ENCODE data around the gene TNFRSF13B.
"Not testable (repeated sequence)": the region's sequence is repeated elsewhere in the genome, so short reads cannot be mapped to it uniquely, and the experiment has no call there.

TNFRSF13B gene

DNA sequence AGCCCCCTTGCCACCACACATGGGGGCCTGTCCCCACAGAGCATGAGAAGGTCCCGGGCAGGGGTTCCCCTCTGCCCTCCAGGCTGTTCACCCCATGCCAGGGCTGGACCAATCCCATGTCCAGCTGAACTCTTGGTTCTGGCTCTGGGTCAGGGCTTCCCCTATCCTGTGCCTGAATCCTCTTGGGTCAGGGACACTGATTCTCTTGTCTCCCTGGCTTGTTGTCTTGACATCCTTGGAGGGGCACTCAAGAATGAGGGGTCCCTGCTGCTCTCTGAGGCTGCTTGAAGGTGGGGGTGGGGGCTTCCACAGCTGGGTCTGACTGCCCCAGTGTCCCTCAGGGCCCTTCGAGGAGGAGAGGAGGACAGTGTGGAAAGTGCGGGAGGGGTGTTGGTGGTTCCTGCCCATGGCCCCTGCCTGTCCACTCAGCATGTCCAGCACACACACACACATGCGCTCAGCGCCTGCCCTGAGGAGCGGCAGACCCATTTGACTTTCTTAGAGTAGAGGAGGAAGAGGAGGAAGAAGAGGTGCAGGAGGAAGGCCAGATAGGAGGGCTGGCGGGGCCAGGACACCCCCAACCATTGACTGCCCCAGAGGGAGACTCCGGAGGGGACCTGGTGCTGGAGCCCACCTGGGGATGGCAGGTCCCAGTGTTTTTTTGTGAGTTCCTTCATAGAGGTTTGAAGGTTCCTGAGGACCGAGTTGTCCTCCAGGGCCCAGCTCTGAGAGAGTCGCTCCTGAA, 47.0 kb downstream of the TNFRSF13B start:
- DNase-seq, result no peak

DNA sequence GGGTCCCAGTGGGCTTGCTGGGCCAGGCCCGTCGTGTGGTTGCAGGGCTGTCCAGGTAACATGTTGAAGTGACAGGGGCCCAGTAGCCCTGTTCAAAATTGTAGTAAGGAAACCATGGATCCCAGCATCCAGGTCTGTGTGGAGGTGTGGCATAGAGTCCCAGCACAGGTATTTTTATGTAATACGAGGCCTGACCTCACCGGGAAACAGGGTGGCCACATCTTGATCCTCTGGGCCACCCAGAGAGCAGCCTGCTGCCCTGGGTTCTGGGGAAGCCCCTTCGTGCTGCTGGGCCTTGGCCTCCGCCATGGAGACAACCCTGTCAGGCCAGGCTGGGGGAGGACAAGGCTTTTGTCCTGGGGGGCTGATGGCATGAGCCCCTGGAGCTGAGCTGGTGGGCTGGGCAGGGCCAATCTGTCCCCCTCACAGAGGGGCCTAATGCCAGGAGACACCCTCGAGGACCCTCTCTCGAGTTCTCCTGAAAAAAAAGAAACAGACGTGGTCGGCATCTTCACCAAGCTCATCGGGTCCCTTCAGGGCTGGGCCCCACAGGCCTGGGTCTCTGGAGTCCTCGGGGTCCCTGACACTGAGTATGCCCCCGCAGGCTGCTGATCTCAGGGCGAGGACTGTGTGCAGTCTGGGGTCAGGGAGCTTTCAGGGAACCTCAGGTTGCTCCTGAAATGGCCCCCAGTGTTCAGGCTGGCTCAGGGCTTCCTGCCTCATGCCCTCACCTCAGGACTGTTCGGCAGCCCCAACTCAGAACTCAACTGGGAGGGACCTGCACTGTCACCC, 47.8 kb downstream of the TNFRSF13B start:
- no peak for DNase-seq

DNA sequence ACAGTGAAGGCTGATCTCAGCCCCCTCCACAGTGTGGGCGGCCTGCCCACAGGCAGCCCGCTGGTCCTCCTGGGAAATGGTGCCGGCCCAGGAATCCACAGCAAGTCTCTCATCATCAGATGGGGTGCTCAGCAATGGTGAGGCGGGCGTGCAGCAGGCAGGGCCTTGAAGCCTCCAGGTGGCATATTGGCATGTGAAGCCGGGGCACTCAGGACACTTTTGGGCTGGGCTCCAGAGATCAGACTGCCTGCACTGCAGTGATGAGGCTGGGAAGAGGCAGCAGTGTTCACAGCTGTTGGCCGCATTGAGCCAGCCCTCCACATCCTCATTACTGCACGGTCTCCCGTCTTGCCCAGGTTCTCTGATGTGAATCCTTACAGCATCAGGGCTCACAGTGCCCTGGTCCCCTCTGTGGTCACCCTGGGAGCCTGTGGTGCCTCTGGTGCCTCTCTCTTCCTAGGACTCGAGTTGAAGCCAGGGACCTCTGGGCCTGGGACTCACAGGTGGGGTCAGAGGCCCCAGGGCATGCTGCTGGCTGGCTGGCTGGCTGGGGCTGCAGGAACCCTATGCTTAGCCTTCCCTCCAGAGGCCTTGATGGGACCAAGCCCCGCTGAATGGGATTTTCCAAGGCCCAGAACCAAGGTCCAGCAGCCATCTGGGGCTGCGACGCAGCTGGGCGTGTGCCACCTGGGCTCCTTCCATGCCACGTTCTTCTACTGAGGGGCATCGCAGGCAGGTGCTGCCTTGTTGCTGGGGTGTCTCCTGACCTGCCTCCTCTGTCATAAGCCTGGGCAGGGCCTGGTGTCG, 48.6 kb downstream of the TNFRSF13B start:
- DNase-seq, result no peak

DNA sequence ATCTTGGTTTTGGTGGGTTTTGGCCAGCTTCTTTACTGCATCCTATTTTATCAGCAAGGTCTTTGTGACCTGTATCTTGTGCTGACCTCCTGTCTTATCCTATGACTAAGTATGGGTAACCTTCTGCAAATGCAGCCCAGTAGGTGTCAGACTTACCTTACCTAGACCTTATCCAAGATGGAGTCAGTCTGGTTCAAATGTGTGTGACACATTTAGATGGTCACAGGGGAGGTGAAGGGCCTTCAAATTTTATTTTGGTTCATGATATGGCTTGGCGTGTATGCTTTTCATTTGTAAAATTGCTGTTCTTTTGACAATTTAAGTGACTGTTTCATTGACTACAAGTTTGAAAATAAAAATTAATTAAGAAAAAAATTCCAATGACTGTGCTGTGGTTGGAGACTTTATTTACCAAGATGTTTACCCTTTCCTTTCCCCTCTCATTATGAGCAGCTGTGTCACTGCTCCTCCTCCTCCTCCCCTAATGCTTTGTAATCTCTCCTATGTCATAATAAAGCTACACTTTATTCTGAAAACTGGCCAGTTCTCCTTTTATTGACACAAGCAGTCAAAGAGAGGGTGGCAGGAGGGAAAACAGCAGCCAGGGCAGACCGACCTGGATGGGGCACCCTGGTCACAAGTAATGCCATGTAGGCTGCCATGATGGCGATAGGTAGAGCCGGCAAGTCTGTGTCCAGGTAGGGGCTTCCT, 49.4 kb downstream of the TNFRSF13B start:
- DNase-seq, result no peak

DNA sequence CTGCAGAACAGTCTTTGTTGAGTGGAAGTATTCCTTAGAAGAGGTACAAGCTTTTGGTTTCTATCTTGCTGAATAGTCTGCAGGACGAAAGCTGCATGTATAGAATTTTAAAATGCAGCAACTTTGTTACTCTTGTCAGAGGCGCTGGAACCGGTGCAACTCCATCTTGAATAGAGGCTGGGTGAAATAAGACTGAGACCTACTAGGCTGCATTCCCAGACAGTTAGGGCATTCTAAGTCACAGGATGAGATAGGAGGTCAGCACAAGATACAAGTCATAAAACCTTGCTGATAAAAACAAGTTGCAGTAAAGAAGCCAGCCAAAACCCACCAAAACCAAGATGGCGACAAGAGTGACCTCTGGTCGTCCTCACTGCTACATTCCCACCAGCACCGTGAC, 50.5 kb downstream of the TNFRSF13B start:
- not testable (repeated sequence) for DNase-seq

DNA sequence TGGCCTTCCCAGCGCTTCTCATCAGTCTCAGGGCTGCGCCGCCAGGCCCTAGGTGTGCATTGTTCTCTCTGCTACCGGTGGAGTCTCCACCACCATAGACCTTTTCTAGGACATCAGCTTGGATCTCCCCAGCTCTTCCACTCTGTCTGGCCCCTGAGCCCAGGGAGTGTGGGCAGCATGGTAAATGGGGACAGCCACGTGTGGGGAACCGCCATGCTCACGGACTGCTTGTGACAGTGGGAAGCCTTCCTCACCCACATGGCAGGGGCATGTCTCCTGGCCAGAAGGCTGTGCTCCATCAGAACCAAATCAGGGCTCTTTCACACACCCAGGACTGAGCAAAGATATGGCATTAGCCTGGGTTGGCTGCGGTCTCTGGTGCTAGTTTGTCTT, 51.3 kb downstream of the TNFRSF13B start:
- no peak for DNase-seq

DNA sequence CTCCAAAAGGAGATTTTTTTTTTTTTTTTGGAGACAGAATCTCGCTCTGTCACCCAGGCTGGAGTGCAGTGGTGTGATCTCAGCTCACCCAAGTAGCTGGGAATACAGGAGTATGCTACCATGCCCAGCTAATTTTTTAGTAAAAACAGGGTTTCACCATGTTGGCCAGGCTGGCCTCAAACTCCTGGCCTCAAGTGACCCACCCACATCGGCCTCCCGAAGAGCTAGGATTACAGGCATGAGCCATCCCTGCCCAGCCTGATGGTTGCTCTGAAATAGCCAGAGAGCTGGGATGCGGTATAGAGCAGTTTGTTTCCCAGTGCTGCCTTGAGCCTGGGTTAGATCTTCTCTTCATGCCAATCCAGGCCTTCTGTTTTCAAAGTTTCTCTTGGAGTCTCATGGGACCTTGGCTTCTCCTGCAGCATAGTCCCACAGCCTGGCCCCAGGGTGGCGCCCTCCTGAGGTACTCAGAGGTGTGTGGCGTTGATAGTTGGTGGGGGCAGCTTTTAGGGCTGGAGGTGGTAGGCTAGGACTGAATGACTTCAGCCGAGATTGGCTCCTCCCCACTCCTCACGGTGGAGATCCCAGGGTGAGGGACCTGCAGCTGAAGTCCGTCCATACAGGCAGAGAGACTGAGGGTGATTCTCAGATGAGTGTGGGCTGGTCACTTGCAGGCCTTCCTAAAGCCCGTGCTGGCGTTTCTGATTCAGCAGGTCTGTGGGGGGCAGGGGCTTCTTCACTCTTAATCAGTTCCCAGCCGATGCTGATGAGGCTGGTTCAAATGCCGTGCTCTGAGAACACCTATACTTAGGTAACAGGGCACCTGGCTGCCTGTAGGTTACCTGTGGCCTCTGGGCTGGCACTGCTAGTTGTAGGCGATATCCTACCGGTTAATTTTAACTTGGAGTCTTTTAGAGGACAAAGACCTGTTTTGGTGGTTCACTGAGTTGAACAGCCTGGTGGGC, 52.0 kb downstream of the TNFRSF13B start:
- no peak for DNase-seq

DNA sequence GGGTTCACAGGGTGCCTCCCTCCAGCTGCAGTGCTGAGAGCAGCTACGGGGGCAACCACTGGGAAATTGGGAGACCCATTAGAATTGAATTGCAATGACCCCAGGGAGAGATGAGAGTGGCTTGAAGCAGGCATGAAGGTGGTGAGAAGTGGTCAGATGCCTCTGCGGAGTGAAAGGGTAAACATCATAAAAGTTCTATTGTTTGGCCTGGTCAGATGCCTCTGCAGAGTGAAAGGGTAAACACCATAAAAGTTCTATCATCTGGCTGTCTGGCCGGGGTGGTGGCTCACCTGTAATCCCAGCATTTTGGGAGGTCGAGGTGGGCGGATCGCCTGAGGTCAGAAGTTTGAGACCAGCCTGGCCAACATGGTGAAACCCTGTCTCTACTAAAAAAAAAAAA, 53.5 kb downstream of the TNFRSF13B start:
- DNase-seq, result no peak

DNA sequence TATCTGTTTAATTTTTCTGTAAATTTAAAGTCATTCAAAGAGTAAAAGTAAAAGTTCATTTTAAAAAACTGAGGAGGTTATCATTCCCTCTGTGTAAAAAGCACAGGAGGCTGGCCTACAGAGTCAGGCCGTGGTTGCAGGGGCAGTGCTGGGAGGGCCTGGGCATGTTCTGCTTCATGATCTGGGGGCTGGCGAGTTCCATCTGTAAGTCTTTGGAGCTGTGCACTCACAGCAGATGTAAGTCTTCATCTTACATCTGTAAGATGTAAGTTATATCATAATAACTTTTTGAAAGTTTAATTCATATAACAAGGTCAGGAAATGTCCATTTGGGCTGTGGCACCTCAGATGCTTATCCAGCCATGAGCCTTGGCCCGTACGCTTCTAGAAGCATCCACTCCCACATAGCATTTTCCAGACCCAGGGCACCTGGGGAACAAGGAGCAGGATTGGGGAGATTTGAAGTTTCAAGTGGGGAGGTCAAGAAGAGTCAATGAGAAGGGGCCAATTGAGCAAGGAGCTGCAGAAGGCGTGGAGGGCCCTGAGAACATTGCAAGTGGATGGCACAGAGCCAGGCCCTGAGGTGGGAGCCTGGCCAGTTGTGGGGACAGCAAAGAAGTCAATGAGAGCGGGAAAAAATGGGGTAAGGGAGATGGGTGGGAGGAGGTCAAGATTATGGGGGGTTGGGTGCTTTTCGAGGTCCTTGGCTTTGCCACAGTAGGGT, 54.1 kb downstream of the TNFRSF13B start:
- no peak for DNase-seq

DNA sequence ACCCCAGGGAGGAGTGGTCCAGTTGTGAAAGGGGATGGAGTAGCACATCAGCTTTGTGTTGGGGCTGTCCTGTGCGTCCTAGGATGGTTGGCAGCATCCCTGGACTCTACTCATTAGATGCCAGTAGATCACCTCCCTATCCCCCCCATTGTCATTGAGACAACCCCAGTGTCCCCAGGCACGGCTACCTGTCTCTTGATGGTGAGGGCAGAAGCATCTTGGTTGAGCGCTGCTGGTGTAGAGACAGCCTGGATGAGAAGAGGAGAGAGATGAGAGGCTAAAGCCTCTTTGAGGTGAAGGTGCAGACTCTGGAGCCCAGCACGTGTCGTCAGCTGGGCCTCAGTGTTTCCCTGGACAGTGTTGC, 55.4 kb downstream of the TNFRSF13B start:
- no peak for DNase-seq

DNA sequence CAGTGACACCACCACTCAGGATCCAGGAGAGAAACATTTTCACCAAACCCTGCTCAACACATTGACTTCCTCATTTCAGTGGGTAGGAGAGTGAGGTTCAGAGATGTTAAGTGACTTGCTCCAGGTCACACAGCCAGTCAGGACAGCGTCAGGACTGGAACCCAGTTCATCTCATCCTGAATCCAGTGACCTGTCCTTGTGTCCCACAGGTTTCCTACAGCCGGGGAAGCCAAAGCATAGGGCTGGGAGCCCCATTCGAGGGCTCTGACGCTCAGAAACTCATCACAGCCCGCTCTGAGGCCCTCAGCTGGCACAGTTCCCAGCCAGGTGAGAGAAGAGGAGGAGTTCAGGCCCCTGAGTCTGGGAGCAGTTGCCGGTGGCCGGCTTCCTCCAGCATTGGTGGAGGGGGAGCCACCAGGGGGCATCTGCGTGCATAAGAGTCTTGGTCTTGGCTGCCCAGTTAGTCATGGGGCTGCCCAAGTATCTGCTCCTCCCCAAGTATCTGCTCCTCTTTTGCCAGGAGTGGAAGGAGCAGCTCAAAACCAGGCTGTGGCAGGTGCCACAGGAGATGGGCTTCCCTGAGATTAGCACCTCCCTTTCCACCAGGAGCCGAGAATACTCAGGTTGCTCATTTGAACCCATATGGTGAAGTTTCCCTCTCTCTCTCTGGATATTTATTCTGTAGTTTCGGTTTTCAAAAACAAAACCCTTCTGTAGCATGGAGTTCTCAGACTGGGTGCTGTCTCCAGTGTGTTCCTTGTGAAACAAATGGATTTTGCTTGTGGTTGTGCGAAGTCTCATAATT, 56.0 kb downstream of the TNFRSF13B start:
- DNase-seq, result no peak

DNA sequence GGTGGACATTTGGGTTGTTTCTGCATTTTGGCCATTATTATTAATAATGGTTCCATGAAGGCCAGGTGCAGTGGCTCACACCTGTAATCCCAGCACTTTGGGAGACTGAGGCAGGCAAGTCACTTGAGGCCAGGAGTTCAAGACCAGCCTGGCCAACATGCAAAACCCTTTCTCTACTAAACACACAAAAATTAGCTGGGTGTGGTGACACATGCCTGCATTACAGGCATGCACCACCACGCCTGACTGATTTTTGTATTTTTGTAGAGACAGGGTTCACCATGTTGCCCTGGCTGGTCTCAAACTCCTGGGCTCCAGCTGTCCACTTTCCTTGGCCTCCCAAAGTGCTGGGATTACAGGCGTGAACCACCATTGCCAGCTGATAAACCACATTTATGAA, 58.5 kb downstream of the TNFRSF13B start:
- DNase-seq, result no peak

DNA sequence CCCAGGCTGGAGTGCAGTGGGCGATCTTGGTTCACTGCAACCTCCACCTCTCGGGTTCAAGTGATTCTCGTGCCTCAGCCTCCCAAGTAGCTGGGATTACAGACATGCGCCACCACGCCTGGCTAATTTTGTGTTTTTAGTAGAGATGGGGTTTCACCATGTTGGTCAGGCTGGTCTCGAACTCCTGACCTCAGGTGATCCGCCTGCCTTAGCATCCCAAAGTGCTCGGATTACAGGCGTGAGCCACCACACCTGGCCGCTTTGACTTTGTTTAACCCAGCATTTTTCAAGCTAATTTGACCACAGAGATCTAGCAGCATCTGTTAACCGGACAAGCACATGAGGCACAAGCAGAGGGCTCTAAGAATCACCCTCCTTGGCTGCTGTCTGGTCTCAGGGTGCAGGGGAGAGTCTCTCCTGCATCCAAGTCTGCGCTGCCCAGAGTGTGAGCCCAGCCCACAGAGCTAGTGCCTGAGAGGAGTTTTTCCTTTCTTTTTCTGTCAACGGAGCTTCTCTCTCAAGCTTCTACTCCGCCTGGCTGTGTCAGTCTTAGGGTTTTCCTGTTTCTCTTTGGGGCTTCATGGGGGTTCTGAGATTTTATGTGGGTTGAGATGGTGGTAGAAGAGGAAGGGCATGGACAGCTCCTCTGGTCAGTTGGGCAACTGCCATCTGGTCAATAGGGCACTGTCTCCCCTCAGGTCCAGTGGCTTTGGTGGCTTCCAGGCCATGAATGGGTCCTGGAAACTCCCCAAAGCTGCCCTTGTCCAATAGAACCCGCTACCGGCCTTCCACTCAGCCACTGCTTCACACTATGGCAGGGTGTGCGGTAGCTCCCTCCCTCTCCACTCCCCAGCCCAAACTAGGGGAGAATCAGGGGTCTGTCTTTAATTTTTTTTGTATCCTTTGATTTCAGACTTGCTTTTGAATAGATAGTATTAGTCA, 59.6 kb downstream of the TNFRSF13B start:
- DNase-seq, result no peak

DNA sequence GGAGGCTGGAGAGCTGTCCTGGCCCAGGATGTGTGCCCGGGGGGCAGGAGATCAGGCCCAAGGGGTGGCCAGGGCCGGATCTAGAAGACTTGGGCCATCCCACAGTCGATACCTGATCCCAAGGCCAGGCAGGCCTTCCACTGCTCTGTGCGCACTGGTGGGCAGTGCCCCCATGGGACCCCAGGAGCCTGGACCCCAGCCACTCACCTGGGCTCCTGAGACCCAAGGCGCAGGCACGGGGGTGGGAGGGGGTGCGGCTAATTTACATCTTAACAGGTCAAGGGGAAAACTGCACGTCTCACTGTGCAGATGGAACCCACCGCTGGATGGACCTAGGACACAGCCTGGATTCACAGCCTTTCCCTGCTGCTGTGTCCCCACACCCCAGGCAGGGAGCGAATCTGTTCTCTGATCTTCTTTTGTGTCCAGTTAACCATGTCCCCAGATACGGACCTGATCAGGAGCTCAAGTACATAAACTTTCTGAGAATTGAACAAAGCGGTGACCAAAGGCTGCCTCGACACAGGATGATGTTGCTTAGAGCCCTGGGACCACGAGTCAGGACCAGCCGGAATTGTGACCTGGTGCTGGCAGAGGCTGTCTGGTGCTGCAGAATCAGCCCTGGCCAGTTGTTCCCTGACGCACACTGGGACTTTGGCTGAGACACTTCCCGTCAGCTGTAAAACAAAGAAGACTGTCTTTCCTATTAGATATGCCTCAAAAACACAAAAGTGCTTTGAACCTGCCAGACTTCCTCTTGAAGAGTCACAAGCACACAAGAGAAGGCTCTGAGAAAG, 60.6 kb downstream of the TNFRSF13B start:
- no peak for DNase-seq

DNA sequence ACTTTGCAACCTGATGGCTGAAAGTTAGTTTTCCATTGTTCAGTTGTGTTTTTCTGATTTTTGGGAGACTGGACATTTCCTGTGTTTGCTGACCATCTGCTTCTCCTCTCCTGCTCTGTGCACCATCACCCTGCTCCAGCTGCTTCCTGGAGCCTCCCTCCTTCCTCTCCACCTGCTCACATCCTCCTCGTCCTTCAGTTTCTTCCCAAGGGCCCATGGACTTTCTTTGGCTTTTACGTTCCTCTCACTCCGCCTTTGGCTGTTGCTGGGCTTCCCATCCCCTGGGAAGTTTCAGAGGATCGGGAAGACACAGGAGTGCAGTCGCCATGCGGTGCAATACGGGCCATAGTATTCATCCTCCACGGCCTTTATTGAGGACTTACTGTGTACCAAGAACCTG, 61.6 kb downstream of the TNFRSF13B start:
- DNase-seq, result no peak

DNA sequence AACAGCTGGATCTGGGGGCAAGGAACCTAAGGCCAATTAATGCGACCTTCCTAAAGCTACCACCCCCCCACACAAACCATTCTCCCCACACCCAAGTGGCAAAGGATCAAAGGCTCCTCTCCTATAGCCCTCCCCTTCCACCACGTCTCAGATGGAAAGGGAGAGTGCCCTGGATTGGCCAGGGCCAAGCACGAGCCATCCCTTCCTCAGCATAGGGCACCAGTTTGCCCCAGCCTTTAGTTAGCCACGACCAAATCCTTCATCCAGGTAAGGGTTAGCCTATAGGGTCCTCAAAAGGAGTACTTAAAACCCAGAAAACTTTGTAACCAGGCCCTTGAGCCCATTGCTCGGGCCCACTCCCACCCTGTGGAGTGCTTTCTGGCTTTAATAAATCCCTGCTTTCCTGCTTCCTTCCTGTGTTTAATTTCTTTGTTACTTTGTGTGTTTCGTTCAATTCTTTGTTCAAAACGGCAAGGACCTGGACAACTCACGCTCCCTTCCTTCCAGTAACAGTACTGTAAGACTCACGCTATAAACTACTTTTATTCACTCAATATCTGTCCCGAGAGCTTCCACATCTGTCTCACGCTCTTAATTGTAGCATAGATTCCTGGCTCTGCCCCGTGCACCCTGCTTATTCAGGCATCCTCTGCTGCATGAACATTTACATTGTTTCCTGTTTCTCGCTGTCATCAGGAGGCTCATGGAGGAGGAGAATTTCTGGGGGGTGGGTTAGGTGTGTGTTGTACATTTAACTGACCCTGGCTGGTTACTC, 62.3 kb downstream of the TNFRSF13B start:
- DNase-seq, result no peak

DNA sequence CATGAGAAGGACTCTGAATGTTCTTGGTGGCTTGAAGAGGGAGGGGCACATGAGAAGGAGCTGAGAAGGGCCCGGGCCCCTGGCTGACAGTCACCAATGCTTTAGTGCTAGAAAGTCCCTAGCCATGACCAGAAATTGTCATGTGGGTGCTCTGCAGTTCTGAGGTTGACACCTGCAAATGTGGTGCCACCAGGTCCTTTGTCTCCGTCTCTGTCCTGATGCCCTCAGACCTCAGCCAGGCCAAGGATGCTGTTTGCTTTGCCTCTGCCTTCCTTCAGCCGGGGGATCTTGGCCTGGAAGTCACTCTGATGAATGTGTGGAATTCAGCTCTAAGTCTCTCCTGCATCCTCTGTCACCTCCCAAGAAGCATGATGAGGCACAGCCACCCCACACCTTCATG, 63.6 kb downstream of the TNFRSF13B start:
- no peak for DNase-seq
